Ovary (tissue), 3 donors: Measurements from ENCODE around the gene CCT5.

Experiments
- EP300 ChIP-seq: sonication (generic); formaldehyde crosslinking; IDR thresholded peaks from one replicate; pipeline ENCODE4 v1.6.1; 2017; ENCODE audit warnings: antibody characterized with exemption
- POLR2A ChIP-seq: fragments of 450-650 bp; IDR thresholded peaks from one replicate; pipeline ENCODE4 v1.6.1; 2017; ENCODE audit warnings: antibody characterized with exemption, mild to moderate bottlenecking, moderate library complexity
- TF ChIP-seq, protein P1 (sequence below), 3 donors: fragments of 450-650 bp in 2 of 3; fragments of 200-600 bp in 1 of 3; IDR thresholded peaks; one replicate each; pipeline versions ENCODE4 v1.5.1 to v1.8.0; 2016 to 2022; ENCODE audit warnings: antibody characterized with exemption in 3 of 3, mild to moderate bottlenecking in 1 of 3
- donor health status: DM: no; HTN: no; CAD: no.

DNA sequence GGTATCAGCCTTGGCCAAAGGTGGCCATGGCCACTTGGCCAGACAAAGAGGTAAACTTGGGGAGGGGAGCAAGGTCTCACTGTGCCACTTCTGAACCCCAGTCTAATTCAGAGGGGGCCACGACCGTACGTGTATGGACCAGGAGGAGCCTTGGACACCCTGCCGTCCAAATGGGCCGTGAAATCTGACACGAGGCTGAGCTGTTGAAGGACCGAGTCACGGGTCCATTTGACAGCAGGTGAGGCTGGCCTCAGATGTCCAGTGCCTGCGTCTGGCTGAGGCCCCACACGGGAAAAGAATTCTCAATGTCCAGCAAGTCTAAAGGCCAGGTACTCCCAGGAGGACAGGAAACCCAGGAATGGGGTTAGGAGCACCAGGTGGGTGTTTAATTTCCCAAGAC lies 39.9 kb downstream of the CCT5 start:
- TF ChIP-seq EP300 (no peak), POLR2A (no peak)
- TF ChIP-seq, protein P1, sequence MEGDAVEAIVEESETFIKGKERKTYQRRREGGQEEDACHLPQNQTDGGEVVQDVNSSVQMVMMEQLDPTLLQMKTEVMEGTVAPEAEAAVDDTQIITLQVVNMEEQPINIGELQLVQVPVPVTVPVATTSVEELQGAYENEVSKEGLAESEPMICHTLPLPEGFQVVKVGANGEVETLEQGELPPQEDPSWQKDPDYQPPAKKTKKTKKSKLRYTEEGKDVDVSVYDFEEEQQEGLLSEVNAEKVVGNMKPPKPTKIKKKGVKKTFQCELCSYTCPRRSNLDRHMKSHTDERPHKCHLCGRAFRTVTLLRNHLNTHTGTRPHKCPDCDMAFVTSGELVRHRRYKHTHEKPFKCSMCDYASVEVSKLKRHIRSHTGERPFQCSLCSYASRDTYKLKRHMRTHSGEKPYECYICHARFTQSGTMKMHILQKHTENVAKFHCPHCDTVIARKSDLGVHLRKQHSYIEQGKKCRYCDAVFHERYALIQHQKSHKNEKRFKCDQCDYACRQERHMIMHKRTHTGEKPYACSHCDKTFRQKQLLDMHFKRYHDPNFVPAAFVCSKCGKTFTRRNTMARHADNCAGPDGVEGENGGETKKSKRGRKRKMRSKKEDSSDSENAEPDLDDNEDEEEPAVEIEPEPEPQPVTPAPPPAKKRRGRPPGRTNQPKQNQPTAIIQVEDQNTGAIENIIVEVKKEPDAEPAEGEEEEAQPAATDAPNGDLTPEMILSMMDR (IDR thresholded peaks at IDR 0.05) = no peak
